NT2/D1 (cell line): ENCODE measurements around the gene NPHS2.

Experiments used
- SUZ12 ChIP-seq: IDR thresholded peaks from 2 replicates; pipeline ENCODE4 v1.6.1; 2011; ENCODE audit not compliant: insufficient read length, insufficient read depth; ENCODE audit errors: extremely low read depth
- YY1 ChIP-seq: IDR thresholded peaks from 2 replicates; pipeline ENCODE4 v1.6.1; 2011; ENCODE audit not compliant: insufficient read length, insufficient read depth
- ZNF274 ChIP-seq: IDR thresholded peaks from 2 replicates; pipeline ENCODE4 v1.6.1; 2011; ENCODE audit warnings: mild to moderate bottlenecking, low read depth, low read length

- TF ChIP-seq ZNF274 (no peak), YY1 (no peak), SUZ12 (peak; percentile 87)
Measured at GRCh38 chr1:179575497-179576314, at the start of gene NPHS2.
